OCI-LY7 (cell line): ENCODE measurements around the gene ZNF738. TPM values are rescaled to one million over a fixed set of nuclear protein-coding genes. Genes with fewer than 3 reads are reported as not detected.

Source experiments
- BruUV-seq: library from RNA; stranded (reverse); fragments of 400-500 nt; replicated peaks from 2 replicates; lab custom pipeline; 2021; lab: Mats Ljungman, UMichigan
- CTCF ChIA-PET: fragments of 300-600 bp; sonication (Branson Sonifier 250); formaldehyde crosslinking; loops from one replicate; lab custom pipeline; 2022; ENCODE audit warnings: antibody characterized with exemption; ENCODE audit not compliant: unreplicated experiment; lab: Charles Lee
- POLR2A ChIA-PET: fragments of 300-600 bp; sonication (Branson Sonifier 250); formaldehyde crosslinking; loops from one replicate; lab custom pipeline; 2022; ENCODE audit warnings: antibody characterized with exemption; lab: Charles Lee
- DNase-seq: peaks from one replicate; pipeline ENCODE4 v3.0.0-alpha.2; 2015; ENCODE audit warnings: low spot score
- H2AFZ ChIP-seq: fragments of 200-600 bp; sonication (generic), shearing (Covaris generic); 2 replicates; pipeline ENCODE4 v1.6.1; 2014; ENCODE audit warnings: mild to moderate bottlenecking, antibody characterized with exemption, low read length, moderate library complexity
- H3K27ac ChIP-seq: fragments of 200-600 bp; sonication (generic); 2 replicates; pipeline ENCODE4 v1.5.1; 2014; ENCODE audit warnings: mixed run types, low read depth, mild to moderate bottlenecking, moderate library complexity, low read length, inconsistent platforms; ENCODE audit not compliant: poor library complexity, severe bottlenecking
- H3K36me3 ChIP-seq: fragments of 200-600 bp; sonication (generic); 2 replicates; pipeline ENCODE4 v1.6.1; 2014; ENCODE audit warnings: mild to moderate bottlenecking, antibody characterized with exemption, low read length, moderate library complexity, mixed read lengths; ENCODE audit not compliant: insufficient read depth
- H3K4me1 ChIP-seq: fragments of 200-600 bp; sonication (generic); 2 replicates; pipeline ENCODE4 v1.5.1; 2014; ENCODE audit warnings: mild to moderate bottlenecking, low read length; ENCODE audit not compliant: insufficient read depth, poor library complexity, severe bottlenecking
- H3K4me2 ChIP-seq: fragments of 200-600 bp; sonication (generic); 2 replicates; pipeline ENCODE4 v1.6.1; 2014; ENCODE audit warnings: mild to moderate bottlenecking, low read length
- H3K4me3 ChIP-seq: fragments of 200-600 bp; sonication (generic); 2 replicates; pipeline ENCODE4 v1.5.1; 2014; ENCODE audit warnings: mild to moderate bottlenecking, low read depth, low read length; ENCODE audit not compliant: poor library complexity, severe bottlenecking
- H3K79me2 ChIP-seq: fragments of 200-600 bp; sonication (generic); 2 replicates; pipeline ENCODE4 v1.6.1; 2016; ENCODE audit warnings: low read depth, mild to moderate bottlenecking, low read length, moderate library complexity, mixed read lengths; ENCODE audit not compliant: insufficient read depth
- H3K9me2 ChIP-seq: fragments of 200-600 bp; sonication (generic); 2 replicates; pipeline ENCODE4 v1.6.1; 2016; ENCODE audit warnings: mild to moderate bottlenecking, low read length, mixed read lengths; ENCODE audit not compliant: insufficient read depth
- H3K9me3 ChIP-seq: fragments of 200-600 bp; sonication (generic); 2 replicates; pipeline ENCODE4 v1.6.1; 2014; ENCODE audit warnings: mild to moderate bottlenecking, mixed run types, low read length, mixed read lengths
- H4K20me1 ChIP-seq: fragments of 200-600 bp; sonication (generic); 2 replicates; pipeline ENCODE4 v1.6.1; 2014; ENCODE audit warnings: mild to moderate bottlenecking, antibody characterized with exemption, low read length, moderate library complexity, mixed read lengths; ENCODE audit not compliant: insufficient read depth
- EZH2phosphoT487 ChIP-seq: fragments of 200-600 bp; sonication (generic); IDR thresholded peaks from 2 replicates; pipeline ENCODE4 v1.6.1; 2018; ENCODE audit warnings: low read depth, borderline replicate concordance, mild to moderate bottlenecking, mixed run types, antibody characterized with exemption, low read length, moderate library complexity, mixed read lengths
- intact Hi-C: fragments of 100-400 bp; cut with micrococcal nuclease; formaldehyde crosslinking; loops from one replicate; pipeline ENCODE4 v1.10.0; 2022; ENCODE audit not compliant: unreplicated experiment
- total RNA-seq, 2 experiments: library from RNA; depleted of rRNA in 1 of 2; stranded (reverse); fragments of >200 nt in 1 of 2; shearing (Covaris generic) in 1 of 2; gene quantifications; 2 replicates each; pipeline ENCODE4 v1.2.3, GENCODE V29; 2014 to 2022
- TF ChIP-seq, protein P1 (sequence below): fragments of 200-600 bp; sonication (generic); conservative IDR thresholded peaks from 2 replicates; pipeline ENCODE4 v1.5.1; 2014; ENCODE audit warnings: mild to moderate bottlenecking, antibody characterized with exemption, low read length, moderate library complexity, mixed read lengths

The ZNF738 gene
- total RNA-seq, 2 experiments from 2014 or later = 47.9 to 57.0 TPM

DNA sequence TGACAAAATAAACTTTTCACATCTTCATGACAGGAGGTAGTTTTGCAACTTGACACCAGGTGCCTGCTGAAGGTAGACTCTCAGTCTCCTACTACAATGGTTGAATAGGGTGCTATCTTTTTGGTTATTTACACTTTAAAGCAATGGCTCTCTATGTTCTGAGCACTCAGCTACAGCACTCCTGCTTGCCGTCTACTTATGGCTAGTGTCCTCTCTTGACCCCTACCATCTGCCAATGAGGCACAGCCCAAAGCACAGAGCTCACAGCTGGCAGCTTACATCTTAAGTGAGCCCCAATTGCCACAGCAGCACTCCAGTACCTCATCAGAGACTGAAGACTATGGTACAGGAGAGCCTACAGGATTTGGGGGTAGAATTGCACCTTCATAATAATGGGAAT is 41.0 kb upstream of the ZNF738 start:
- no peak overlapping the region for H3K4me2 ChIP-seq
- H3K9me2 ChIP-seq = no peaks in the 10 kb centered on the region
- H4K20me1 ChIP-seq = no peaks in the 10 kb centered on the region
- TF ChIP-seq EZH2phosphoT487 = no peak
- TF ChIP-seq, protein P1, sequence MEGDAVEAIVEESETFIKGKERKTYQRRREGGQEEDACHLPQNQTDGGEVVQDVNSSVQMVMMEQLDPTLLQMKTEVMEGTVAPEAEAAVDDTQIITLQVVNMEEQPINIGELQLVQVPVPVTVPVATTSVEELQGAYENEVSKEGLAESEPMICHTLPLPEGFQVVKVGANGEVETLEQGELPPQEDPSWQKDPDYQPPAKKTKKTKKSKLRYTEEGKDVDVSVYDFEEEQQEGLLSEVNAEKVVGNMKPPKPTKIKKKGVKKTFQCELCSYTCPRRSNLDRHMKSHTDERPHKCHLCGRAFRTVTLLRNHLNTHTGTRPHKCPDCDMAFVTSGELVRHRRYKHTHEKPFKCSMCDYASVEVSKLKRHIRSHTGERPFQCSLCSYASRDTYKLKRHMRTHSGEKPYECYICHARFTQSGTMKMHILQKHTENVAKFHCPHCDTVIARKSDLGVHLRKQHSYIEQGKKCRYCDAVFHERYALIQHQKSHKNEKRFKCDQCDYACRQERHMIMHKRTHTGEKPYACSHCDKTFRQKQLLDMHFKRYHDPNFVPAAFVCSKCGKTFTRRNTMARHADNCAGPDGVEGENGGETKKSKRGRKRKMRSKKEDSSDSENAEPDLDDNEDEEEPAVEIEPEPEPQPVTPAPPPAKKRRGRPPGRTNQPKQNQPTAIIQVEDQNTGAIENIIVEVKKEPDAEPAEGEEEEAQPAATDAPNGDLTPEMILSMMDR = no peak
- peaks cover 60% of the 10 kb centered on the region for H3K36me3 ChIP-seq
- BruUV-seq = TSS peak; percentile 10
- no peak overlapping the region for H3K27ac ChIP-seq
- ChIA-PET CTCF (no interaction called here), POLR2A (interaction anchor here (1.6 kb wide), 1 partner anchor 11 kb away, joined by 5 read pairs; no protein-coding TSS in a partner anchor)
- no peaks in the 10 kb centered on the region for H3K4me1 ChIP-seq
- intact Hi-C loops = no loop called here
- H3K79me2 ChIP-seq = peaks cover 59% of the 10 kb centered on the region
- peaks cover 14% of the 10 kb centered on the region; the same call in 1 of the 2 replicates for H3K9me3 ChIP-seq
- no peak overlapping the region for H3K4me3 ChIP-seq
- no peak overlapping the region for H2AFZ ChIP-seq
- no peak for DNase-seq

DNA sequence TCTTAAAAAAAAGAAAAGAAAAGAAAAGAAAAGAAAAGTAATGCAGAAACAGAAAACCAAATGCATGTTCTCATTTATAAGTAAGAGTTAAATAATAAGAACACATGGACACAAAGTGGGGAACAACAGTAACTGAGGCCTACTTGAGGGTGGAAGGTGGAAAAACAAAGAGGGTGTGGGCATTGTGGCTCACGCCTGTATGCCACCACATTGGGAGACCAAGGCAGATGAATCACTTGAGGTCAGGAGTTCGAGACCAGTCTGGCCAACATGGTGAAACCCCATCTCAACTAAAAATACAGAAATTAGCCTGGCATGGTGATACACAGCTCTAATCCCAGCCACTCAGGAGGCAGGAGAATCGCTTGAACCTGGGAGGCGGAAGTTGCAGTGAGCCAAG is 37.7 kb upstream of the ZNF738 start:
- Histone ChIP-seq H3K27ac (no peak overlapping the region), H3K4me3 (no peak overlapping the region), H3K4me1 (no peaks in the 10 kb centered on the region), H3K4me2 (no peak overlapping the region), H3K9me3 (peaks cover 24% of the 10 kb centered on the region; the same call in 1 of the 2 replicates), H3K9me2 (no peaks in the 10 kb centered on the region), H4K20me1 (no peaks in the 10 kb centered on the region), H3K36me3 (peaks cover 78% of the 10 kb centered on the region), H2AFZ (no peak overlapping the region), H3K79me2 (peaks cover 76% of the 10 kb centered on the region)
- no peak for TF ChIP-seq EZH2phosphoT487
- TF ChIP-seq, protein P1 = no peak
- intact Hi-C loops = loop anchor here (10.0 kb wide), 1 partner anchor 546 kb away; the partner anchor contains the start of gene ZNF66
- ChIA-PET CTCF (no interaction called here), POLR2A (no interaction called here)
- BruUV-seq = no TSS peak
- no peak for DNase-seq

DNA sequence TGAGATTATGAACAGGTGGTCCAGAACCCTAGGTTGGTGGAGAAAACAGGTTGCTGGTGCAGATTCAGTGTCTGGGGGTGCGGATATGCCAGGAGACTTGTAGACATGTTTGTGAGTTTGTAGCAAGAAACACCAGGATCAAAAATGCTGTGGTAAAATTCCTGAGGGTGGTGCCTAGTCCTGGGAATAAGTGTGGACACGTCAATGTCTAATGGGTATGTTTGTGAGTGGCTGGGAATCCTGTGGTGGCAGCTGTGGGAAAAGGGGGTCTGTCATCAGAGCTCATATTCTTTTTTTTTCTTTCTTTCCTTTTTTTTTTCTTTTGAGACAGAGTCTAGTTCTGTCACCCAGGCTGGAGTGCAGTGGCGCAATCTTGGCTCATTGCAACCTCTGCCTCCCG is 36.8 kb upstream of the ZNF738 start:
- H3K4me3 ChIP-seq = no peak overlapping the region
- no TSS peak for BruUV-seq
- intact Hi-C loops = loop anchor here (10.0 kb wide), 1 partner anchor 547 kb away; the partner anchor contains the start of gene ZNF66
- POLR2A ChIA-PET = interaction anchor here (0.6 to 0.8 kb wide), 2 partner anchors 9 to 37 kb away, joined by 3 to 5 read pairs; partner anchors contain the start of gene ZNF738
- H3K27ac ChIP-seq = no peak overlapping the region
- no peak overlapping the region for H3K4me2 ChIP-seq
- H3K9me2 ChIP-seq = no peaks in the 10 kb centered on the region
- H4K20me1 ChIP-seq = no peaks in the 10 kb centered on the region
- H2AFZ ChIP-seq = no peak overlapping the region
- DNase-seq = no peak
- peaks cover 83% of the 10 kb centered on the region for H3K36me3 ChIP-seq
- H3K4me1 ChIP-seq = no peaks in the 10 kb centered on the region
- H3K79me2 ChIP-seq = peaks cover 84% of the 10 kb centered on the region
- H3K9me3 ChIP-seq = peaks cover 29% of the 10 kb centered on the region; the same call in 1 of the 2 replicates
- CTCF ChIA-PET = no interaction called here
- no peak for TF ChIP-seq EZH2phosphoT487
- TF ChIP-seq, protein P1 = no peak
